ENCODE data around the gene PPP3CA.

- TF ChIP-seq CTCF (IDR thresholded peaks at IDR 0.05) (no peak), POLR2A (IDR thresholded peaks at IDR 0.05) (no peak)
These were observed 243.8 kb downstream of the PPP3CA start for GRCh38 chr4:101103381-101104142.
